ENCODE data around the gene DNMT3A. TPM values are rescaled to one million over a fixed set of nuclear protein-coding genes. Genes with fewer than 3 reads are reported as not detected.
A peak's percentile ranks its signal among the peaks of the same experiment; 100 is the strongest.

Gene DNMT3A
- total RNA-seq, 3 donors from 2014 or later (not counting 1 experiment from before 2014, with no cell fraction given), result 36.3 to 60.7 (median 45.2) TPM

DNA sequence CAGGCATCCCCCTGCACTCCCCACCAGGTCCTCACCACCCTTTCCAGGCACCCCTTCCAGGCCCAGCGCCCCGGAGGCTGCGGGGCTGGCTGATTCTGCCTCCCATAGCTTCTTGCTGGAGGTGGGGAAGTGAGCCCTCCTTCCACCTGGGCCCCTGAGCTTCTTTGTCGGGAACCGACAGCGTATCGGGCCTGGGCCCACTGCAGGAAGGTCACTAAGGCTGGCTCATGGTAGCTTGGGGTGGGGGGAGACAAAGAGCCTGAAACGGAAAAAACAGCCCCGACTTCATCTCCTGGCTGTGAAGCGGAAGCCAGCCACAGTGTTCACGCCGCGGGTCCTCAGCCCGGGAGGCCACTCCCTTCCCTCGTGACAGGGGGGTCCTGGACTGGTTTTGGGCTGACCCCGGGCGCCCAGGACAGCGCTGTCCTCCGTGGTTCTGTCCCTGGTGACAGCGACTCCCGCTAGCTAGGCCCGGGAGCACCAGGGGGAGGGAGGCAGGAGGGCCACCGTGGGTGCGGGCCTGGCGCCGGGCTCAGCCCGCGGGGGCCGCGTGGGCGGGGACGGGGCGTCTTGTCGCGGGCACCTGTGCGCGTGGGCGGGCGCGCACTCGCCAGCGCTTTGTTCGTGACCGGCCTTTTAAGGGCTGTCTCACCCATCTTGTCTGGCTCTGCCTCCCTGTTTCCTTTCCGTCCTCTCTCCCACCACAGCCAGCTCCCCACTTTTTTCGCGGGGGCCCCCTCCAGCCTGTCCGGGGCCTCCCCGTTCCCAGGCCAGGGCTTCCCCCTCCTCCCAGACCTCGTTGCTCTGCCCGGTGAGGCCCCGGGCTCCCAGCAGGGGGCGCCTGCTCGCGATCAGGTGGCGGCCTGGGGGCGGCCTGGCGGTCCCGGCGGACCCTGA, 64.9 kb downstream of the DNMT3A start:
- Histone ChIP-seq H3K4me3 (ENCODE audit: low read length) (peak overlapping the region; percentile 42), H3K27ac (ENCODE audit: low read length) (peak overlapping the region; percentile 95), H3K9me3 (ENCODE audit: control insufficient read depth, insufficient read depth, low read length) (no peaks in the 10 kb centered on the region), H3K27me3 (ENCODE audit: control insufficient read depth, insufficient read depth, low read length) (no peaks in the 10 kb centered on the region), H3K36me3 (ENCODE audit: control insufficient read depth, insufficient read depth, low read length) (peaks cover 8% of the 10 kb centered on the region), H3K4me1 (ENCODE audit: control insufficient read depth, insufficient read depth, low read length) (peaks cover 84% of the 10 kb centered on the region)
- H3K9me3 Mint-ChIP-seq, result no peaks in the 10 kb centered on the region
- intact Hi-C loops (cut with micrococcal nuclease), result loop anchor here (2.0 to 10.0 kb wide), 2 partner anchors 18 to 288 kb away; no protein-coding TSS in a partner anchor
- H3K36me3 Mint-ChIP-seq, result no peaks in the 10 kb centered on the region
- H3K4me1 Mint-ChIP-seq, result peaks cover 44 to 56% of the 10 kb centered on the region in 2 donors
- peak overlapping the region; percentile 79 for H3K4me3 Mint-ChIP-seq
- H3K27ac Mint-ChIP-seq, result peak overlapping the region; percentile 88 to 96
- peak; percentile 61 to 77 (median 68) for ATAC-seq
- no peaks in the 10 kb centered on the region for H3K27me3 Mint-ChIP-seq (ENCODE audit: low read depth in 2 of 2)
- DNase-seq, result peak; percentile 83 to 84
- 1% methylated on average over 58 of the region's 60 CpGs for WGBS (ENCODE audit: insufficient coverage)
- TF ChIP-seq, protein P1, sequence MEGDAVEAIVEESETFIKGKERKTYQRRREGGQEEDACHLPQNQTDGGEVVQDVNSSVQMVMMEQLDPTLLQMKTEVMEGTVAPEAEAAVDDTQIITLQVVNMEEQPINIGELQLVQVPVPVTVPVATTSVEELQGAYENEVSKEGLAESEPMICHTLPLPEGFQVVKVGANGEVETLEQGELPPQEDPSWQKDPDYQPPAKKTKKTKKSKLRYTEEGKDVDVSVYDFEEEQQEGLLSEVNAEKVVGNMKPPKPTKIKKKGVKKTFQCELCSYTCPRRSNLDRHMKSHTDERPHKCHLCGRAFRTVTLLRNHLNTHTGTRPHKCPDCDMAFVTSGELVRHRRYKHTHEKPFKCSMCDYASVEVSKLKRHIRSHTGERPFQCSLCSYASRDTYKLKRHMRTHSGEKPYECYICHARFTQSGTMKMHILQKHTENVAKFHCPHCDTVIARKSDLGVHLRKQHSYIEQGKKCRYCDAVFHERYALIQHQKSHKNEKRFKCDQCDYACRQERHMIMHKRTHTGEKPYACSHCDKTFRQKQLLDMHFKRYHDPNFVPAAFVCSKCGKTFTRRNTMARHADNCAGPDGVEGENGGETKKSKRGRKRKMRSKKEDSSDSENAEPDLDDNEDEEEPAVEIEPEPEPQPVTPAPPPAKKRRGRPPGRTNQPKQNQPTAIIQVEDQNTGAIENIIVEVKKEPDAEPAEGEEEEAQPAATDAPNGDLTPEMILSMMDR (IDR thresholded peaks at IDR 0.05), result peak; percentile 92

DNA sequence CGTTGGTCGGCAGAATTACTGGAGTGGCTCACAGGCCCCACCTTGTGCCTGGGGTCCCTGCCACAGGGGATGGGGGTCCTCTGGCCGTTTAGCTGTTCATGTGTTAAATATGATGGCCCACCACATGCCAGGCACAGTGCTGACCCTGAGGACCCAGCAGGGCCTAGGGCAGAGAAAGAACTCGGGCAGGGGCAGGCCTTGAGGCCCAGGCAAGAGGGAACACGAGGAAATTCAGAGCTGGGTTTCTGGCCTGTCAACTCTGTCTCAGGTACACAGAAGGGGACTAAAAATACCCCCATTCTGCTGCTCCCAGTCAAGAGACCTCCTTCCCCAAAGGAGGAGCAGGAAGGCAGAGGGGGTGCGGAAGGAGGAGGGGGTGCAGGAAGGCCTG, 66.2 kb downstream of the DNMT3A start:
- Histone ChIP-seq H3K4me3 (ENCODE audit: low read length) (no peak overlapping the region), H3K36me3 (ENCODE audit: control insufficient read depth, insufficient read depth, low read length) (peaks cover 3% of the 10 kb centered on the region), H3K27me3 (ENCODE audit: control insufficient read depth, insufficient read depth, low read length) (no peaks in the 10 kb centered on the region), H3K9me3 (ENCODE audit: control insufficient read depth, insufficient read depth, low read length) (no peaks in the 10 kb centered on the region), H3K27ac (ENCODE audit: low read length) (peak overlapping the region; percentile 95), H3K4me1 (ENCODE audit: control insufficient read depth, insufficient read depth, low read length) (peaks cover 80% of the 10 kb centered on the region)
- H3K4me1 Mint-ChIP-seq, result peaks cover 44 to 56% of the 10 kb centered on the region in 2 donors
- 54% methylated on average over 6 of the region's 6 CpGs for WGBS (ENCODE audit: insufficient coverage)
- H3K36me3 Mint-ChIP-seq, result no peaks in the 10 kb centered on the region
- DNase-seq (peak in 1 of 2 donors; percentile 40), ATAC-seq (no peak)
- peak overlapping the region; percentile 74 for H3K4me3 Mint-ChIP-seq
- intact Hi-C loops (cut with micrococcal nuclease), result loop anchor here (10.0 kb wide), 1 partner anchor 289 kb away; no protein-coding TSS in a partner anchor
- no peaks in the 10 kb centered on the region for H3K27me3 Mint-ChIP-seq (ENCODE audit: low read depth in 2 of 2)
- TF ChIP-seq, protein P1 (IDR thresholded peaks at IDR 0.05), result no peak
- H3K9me3 Mint-ChIP-seq, result no peaks in the 10 kb centered on the region
- H3K27ac Mint-ChIP-seq, result peak overlapping the region; percentile 88 to 96

DNA sequence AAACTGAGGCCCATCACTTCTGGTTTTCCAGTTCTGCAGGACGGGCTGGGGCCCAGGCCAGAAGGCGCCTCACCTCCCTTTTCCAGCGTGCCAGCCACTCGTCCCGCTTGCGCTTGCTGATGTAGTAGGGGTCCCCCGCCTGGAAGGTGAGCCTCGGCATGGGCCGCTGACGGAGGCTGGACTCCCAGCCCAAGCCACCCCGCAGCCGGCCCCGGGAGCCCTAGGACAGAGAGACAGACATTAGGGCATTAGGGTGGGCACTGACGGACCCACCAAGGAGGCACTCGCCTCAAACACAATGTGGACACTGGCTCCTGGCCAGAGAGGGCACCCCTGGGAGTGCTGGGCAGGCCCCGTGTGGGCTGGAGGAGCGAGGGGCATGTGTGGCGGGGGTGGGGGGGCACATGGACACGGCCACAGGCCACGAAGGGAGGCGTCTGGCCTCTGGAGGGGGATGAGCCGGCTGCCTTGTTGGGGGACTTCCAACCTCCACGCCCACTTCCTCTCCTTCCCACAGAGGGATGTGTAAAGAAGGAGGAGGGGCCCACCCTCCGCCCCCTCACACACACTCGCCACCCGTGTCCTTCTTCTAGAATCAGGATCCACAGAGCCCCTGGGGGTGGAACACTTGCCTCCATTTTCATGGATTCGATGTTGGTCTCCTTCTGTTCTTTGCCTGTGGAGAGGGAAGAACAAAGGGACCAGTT, 66.7 kb downstream of the DNMT3A start:
- intact Hi-C loops (cut with micrococcal nuclease), result loop anchor here (5.0 to 10.0 kb wide), 2 partner anchors 32 to 290 kb away; no protein-coding TSS in a partner anchor
- Histone ChIP-seq H3K9me3 (ENCODE audit: control insufficient read depth, insufficient read depth, low read length) (no peaks in the 10 kb centered on the region), H3K4me3 (ENCODE audit: low read length) (no peak overlapping the region), H3K27me3 (ENCODE audit: control insufficient read depth, insufficient read depth, low read length) (no peaks in the 10 kb centered on the region), H3K4me1 (ENCODE audit: control insufficient read depth, insufficient read depth, low read length) (peaks cover 76% of the 10 kb centered on the region), H3K36me3 (ENCODE audit: control insufficient read depth, insufficient read depth, low read length) (peaks cover 7% of the 10 kb centered on the region), H3K27ac (ENCODE audit: low read length) (peak overlapping the region; percentile 95)
- peak overlapping the region; percentile 88 to 96 for H3K27ac Mint-ChIP-seq
- H3K36me3 Mint-ChIP-seq, result no peaks in the 10 kb centered on the region
- peak; percentile 51 to 88 for DNase-seq
- no peaks in the 10 kb centered on the region for H3K9me3 Mint-ChIP-seq
- ATAC-seq, result peak; percentile 58 to 65 (median 65)
- TF ChIP-seq, protein P1 (IDR thresholded peaks at IDR 0.05), result no peak
- peak overlapping the region; percentile 74 for H3K4me3 Mint-ChIP-seq
- no peaks in the 10 kb centered on the region for H3K27me3 Mint-ChIP-seq (ENCODE audit: low read depth in 2 of 2)
- H3K4me1 Mint-ChIP-seq, result peaks cover 44 to 56% of the 10 kb centered on the region in 2 donors
- 78% methylated on average over 19 of the region's 27 CpGs for WGBS (ENCODE audit: insufficient coverage)

Data from natural killer cell (primary cell).